ENCODE measurements around the gene TMEM204.

TMEM204 gene

GRCh38 chr16:1540556-1540855, 7.0 kb downstream of the TMEM204 start:
- DNase-seq = no peak

GRCh38 chr16:1541293-1542165, 8.1 kb downstream of the TMEM204 start:
- DNase-seq = no peak

DNA sequence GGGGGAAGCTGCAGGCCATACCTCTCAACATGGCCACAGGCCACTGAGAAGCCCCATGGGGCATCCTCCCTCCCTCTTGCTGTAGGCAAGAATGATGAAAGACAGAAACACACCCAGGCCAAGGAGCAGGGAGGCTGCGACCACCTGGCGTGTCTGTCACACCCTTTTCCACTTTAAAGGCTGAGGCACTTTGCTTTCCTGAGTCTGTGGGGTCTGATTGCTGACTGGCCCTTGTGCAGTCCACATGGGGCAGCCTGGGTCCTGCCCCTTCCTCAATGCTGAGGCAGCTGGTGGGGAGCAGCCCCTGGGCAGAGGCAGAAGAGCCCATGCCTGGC, 8.7 kb downstream of the TMEM204 start:
- DNase-seq = no peak

DNA sequence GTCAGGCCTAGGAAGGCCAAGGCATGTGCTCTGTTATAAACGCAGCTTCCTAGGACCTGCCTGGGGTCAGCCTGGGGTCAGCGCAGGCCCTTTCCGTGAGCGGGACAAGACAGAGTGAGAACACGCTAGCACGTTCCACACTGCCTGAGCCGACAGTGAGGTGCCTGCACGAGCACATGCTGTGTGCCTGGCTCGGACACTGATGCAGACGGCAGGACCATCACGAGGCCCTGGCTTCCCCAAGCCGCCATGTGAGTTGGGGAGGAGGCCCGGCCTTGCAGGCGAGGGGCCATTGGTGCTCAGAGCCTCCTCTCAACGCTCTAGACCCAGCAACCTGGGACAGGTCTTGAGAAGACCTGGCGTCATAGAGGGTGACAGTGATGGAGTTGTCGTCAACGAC, 9.1 kb downstream of the TMEM204 start:
- no peak for DNase-seq

DNA sequence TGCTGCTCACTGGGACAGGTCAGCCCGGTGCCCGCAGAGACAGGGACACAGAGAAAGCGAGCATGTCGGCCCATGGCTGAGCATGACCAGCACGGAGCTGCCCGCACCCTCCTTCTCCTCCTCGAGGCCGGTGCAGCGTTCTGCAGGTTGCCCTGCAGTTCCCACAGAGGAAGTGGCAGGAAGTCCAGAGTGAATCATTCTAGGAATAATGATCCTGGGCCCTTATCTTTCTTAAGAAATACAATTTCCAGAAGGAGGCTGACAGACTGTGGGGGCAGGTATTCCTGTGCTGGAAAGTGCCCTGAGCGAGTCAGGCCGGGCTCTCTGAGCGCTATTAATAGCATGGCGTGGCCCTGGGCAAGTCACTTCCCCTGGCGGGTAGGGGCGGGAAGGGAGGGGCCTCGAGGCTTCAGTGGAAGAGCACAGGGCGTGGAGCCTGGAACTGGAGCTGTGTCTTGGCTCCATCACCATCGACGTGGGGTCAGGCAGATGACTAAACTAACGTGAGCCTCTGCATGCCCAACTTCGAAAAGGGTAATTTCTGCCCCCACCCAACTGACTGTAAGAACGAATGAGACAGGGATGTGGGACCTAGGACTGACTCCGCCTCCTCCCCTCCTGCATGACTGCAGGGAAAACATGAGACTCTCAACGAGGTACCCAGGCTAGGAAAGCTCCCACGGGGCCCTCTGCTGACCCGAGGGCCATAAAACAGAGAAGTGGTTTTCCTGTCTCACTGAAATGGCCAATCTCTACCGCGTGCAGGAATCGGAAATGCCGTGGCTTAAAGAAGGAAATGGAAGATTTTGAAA, 9.8 kb downstream of the TMEM204 start:
- DNase-seq = peak; percentile 8

GRCh38 chr16:1545044-1546040, 11.9 kb downstream of the TMEM204 start:
- DNase-seq = peak; percentile 27

DNA sequence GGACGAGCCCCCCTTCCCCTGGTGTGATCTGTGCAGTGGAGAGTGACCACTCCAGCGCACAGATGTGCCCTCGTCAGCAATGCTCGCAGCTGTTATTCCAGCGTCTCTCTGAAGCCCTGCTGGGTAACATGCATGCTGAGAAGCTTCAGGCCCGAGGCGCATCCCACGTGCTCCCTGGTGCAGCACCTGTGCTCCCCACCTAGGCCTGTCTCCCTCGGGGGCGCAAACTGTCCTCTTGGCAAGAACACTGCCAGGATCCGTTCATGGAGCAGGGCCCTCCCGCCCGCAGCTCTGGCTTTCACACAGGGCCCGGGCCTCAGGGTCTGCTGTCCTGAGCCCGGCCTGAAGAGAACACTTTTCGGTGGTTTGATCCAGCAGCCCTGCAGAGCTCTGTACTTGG, 13.0 kb downstream of the TMEM204 start:
- DNase-seq = no peak

- no peak for DNase-seq
These were observed 14.8 kb downstream of the TMEM204 start for GRCh38 chr16:1548233-1548632.

- DNase-seq = no peak
These were observed 15.3 kb downstream of the TMEM204 start for GRCh38 chr16:1548727-1549126.

DNA sequence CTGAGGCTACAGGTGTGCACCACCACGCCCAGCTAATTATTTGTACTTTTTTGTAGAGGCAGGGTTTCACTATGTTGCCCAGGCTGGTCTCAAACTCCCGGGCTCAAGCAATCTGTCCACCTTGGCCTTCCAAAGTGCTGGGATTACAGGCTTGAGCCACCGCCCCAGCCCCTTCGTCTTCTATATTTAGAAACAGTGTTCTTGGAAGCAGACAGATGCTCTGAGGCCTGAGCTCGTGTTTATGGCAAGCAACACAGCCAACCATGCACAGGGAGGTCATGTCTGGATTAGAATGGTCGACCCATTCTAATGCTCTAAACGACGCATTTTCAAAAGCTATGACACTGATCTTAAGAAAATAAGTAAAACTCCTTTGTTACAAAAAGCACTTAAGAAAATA, 16.6 kb downstream of the TMEM204 start:
- DNase-seq = no peak

DNA sequence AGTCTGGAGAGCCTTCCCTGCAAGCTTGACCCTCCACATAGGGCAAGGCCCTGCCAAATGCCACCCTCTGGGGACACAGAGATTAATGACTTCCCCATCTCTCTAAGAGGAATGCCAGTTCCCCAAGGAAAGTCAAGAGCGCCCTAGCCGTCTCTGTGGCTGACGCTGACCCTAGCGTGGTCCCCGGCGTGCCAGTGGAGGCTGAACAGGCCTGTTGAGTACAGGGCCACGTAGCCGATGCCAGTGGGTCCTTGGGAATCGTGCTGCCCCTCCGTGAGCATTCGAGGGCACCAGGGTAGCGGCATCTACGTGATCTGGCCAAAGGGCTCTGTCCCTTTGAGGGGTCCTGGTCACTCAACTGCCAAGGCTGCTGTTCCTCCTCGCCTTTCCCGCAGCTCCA, 17.2 kb downstream of the TMEM204 start:
- no peak for DNase-seq

DNA sequence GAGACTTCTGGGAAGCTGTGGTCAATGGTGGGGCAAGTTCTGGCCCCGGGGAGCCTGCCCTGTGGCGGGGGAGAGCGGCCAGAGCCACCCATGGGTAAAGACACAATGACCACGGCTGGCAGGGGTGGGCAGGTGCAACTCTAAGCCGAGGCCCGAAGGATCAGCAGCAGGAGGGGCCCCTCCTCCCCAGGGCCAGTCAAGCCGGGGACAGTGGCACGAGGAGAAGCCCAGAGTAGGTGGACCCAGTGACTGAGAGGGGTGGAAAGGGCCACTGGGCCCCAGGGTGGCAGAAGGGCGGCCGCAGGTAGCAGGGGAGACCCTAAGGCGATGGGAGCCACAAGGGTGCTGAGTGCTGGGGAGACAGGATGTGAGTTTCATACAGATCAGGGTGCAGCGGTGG, 17.7 kb downstream of the TMEM204 start:
- DNase-seq = no peak

- DNase-seq = no peak
These were observed 18.7 kb downstream of the TMEM204 start for GRCh38 chr16:1552129-1552528.

- DNase-seq = no peak
These were observed 20.7 kb downstream of the TMEM204 start for GRCh38 chr16:1553946-1554825.

DNA sequence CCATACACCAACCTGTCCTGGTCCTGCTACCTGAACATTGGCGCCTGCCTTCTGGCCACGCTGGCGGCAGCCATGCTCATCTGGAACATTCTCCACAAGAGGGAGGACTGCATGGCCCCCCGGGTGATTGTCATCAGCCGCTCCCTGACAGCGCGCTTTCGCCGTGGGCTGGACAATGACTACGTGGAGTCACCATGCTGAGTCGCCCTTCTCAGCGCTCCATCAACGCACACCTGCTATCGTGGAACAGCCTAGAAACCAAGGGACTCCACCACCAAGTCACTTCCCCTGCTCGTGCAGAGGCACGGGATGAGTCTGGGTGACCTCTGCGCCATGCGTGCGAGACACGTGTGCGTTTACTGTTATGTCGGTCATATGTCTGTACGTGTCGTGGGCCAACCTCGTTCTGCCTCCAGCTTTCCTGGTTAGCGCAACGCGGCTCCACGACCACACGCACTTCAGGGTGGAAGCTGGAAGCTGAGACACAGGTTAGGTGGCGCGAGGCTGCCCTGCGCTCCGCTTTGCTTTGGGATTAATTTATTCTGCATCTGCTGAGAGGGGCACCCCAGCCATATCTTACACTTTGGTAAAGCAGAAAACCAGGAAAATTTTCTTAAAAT, 21.5 kb downstream of the TMEM204 start:
- DNase-seq = no peak

DNA sequence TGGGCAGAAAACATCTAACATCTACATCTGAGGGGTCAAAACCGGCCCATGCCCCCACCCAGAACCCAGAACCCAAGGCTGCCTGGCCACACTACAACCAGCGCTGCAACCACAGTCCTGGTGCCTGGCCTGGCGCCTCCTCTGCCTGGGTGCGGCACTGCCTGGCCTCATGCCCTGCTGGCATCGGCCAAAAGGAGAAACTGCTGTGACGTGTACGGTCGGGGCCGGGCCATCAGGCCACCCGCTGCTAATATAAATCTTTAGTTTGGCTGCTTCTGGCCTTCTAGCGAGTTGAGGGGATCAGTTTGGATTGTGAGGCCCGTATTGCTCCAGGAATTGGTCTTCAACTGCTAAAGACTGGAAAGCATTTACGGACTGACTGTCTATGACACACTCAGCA, 22.8 kb downstream of the TMEM204 start:
- no peak for DNase-seq

GRCh38 chr16:1557074-1557473, 23.6 kb downstream of the TMEM204 start:
- no peak for DNase-seq

GRCh38 chr16:1557576-1557975, 24.1 kb downstream of the TMEM204 start:
- DNase-seq = no peak

GRCh38 chr16:1559446-1559975, 26.0 kb downstream of the TMEM204 start:
- DNase-seq = no peak

GRCh38 chr16:1560153-1560552, 26.7 kb downstream of the TMEM204 start:
- no peak for DNase-seq

DNA sequence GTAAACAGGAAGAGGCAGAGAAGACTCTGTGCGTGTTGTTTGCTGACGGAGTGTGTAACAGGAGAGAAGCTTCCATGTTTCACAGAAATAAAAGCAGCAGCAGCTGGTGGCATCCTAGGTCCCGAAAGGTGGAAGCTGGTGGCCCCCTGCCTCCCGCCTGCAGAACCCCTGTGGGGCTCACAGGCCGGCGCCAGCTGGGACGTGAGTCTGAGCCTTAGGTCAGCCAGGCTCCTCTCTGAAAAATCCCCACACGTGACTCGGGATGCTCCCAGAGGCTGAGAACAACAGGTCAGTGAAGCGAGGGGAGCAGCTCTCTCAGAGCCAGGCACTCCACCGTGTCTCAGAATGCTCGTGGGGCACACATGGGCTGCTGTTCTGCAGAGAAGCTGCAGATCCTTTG, 27.4 kb downstream of the TMEM204 start:
- no peak for DNase-seq

All from DMS79 treated with DMSO at 0.1 percent for 48 hours (cell line).